MM.1S (cell line): ENCODE data around the gene TMEM26.

Source experiments
- CTCF ChIP-seq: fragments of 300-600 bp; sonication (generic); IDR thresholded peaks from 2 replicates; pipeline ENCODE4 v1.5.1; 2016; ENCODE audit warnings: antibody characterized with exemption, low read length, mixed read lengths
- EZH2 ChIP-seq: fragments of 300-600 bp; sonication (generic); optimal IDR thresholded peaks from 2 replicates; pipeline ENCODE3; 2017; ENCODE audit warnings: low read depth, mild to moderate bottlenecking, antibody characterized with exemption, low read length, mixed read lengths
- EZH2phosphoT487 ChIP-seq: fragments of 300-600 bp; sonication (generic); IDR thresholded peaks from 2 replicates; pipeline ENCODE4 v1.6.1; 2018; ENCODE audit warnings: antibody characterized with exemption, low read length

GRCh38 chr10:61481597-61481996, 28.4 kb upstream of the TMEM26 start:
- TF ChIP-seq CTCF (no peak), EZH2 (no peak), EZH2phosphoT487 (no peak)
